T-cell (primary cell): Measurements from ENCODE around the gene SLC25A41. TPM values are rescaled to one million over a fixed set of nuclear protein-coding genes. Genes with fewer than 3 reads are reported as not detected.

Experiments
- ATAC-seq, 4 experiments: fragments of 200-7000 bp in 3 of 4; fragments of 150-1000 bp in 1 of 4; cut with Tn5 transposase; replicated peaks in 1 of 4; 1 replicate in 3 of 4; 2 replicates in 1 of 4; pipeline ENCODE4 v1.10.0; 2021; ENCODE audit warnings: moderate library complexity in 3 of 4, mild to moderate bottlenecking in 2 of 4, moderate number of reproducible peaks in 1 of 4
- CTCF ChIA-PET, 2 donors: fragments of 300-600 bp; sonication (Branson Sonifier 250); formaldehyde crosslinking; loops; one replicate each; lab custom pipeline; 2022; ENCODE audit warnings: antibody characterized with exemption in 2 of 2; lab: Charles Lee
- POLR2A ChIA-PET, 2 donors: fragments of 300-600 bp; sonication (Branson Sonifier 250); formaldehyde crosslinking; loops; one replicate each; lab custom pipeline; 2022; ENCODE audit warnings: antibody characterized with exemption in 2 of 2; lab: Charles Lee
- DNase-seq, 35 experiments: peaks; one replicate each; pipeline versions ENCODE4 v3.0.0 to v3.0.0-alpha.2; 2013 to 2023
- H3K27ac ChIP-seq: one replicate; pipeline ENCODE4 v1.5.1; 2013; ENCODE audit warnings: low read length
- H3K27me3 ChIP-seq, 2 experiments: replicated peaks in 1 of 2; 1 replicate in 1 of 2; 2 replicates in 1 of 2; pipeline versions ENCODE4 v1.6.1 to v1.7.0; 2013; ENCODE audit warnings: low read length in 1 of 2, mixed read lengths in 1 of 2; ENCODE audit not compliant: control insufficient read depth in 2 of 2, insufficient read depth in 2 of 2; ENCODE audit errors: extremely low read depth in 1 of 2
- H3K36me3 ChIP-seq, 2 donors: 1 replicate in 1 of 2; 2 replicates in 1 of 2; pipeline versions ENCODE4 v1.6.1 to v1.7.0; 2013; ENCODE audit warnings: low read length in 1 of 2; ENCODE audit not compliant: control insufficient read depth in 2 of 2, insufficient read depth in 1 of 2; ENCODE audit errors: extremely low read depth in 1 of 2
- H3K4me1 ChIP-seq, 2 experiments: 1 replicate in 1 of 2; 2 replicates in 1 of 2; pipeline versions ENCODE4 v1.6.1 to v1.7.0; 2013; ENCODE audit warnings: low read length in 2 of 2, mixed read lengths in 1 of 2; ENCODE audit not compliant: insufficient read depth in 2 of 2, control insufficient read depth in 1 of 2; ENCODE audit errors: extremely low read depth in 1 of 2
- H3K4me3 ChIP-seq, 2 donors: 1 replicate in 1 of 2; 2 replicates in 1 of 2; pipeline versions ENCODE4 v1.5.1 to v1.7.0; 2013; ENCODE audit warnings: mild to moderate bottlenecking in 2 of 2, low read length in 1 of 2, moderate library complexity in 1 of 2; ENCODE audit not compliant: control insufficient read depth in 1 of 2; ENCODE audit errors: extremely low read depth in 1 of 2
- H3K9me3 ChIP-seq: 2 replicates; pipeline ENCODE4 v1.7.0; 2013
- H3K27ac Mint-ChIP-seq, 2 donors: one replicate each; pipeline ENCODE4 v1.8.0; 2020 to 2021; ENCODE audit warnings: mild to moderate bottlenecking in 2 of 2, mixed read lengths in 2 of 2
- H3K27me3 Mint-ChIP-seq, 2 donors: one replicate each; pipeline ENCODE4 v1.8.0; 2021 to 2022; ENCODE audit warnings: mixed read lengths in 2 of 2
- H3K36me3 Mint-ChIP-seq: one replicate; pipeline ENCODE4 v1.8.0; 2021; ENCODE audit warnings: mixed read lengths
- H3K4me1 Mint-ChIP-seq, 3 donors: one replicate each; pipeline ENCODE4 v1.8.0; 2020 to 2022; ENCODE audit warnings: mixed read lengths in 3 of 3, mild to moderate bottlenecking in 1 of 3
- H3K4me3 Mint-ChIP-seq, 3 donors: one replicate each; pipeline ENCODE4 v1.8.0; 2020 to 2022; ENCODE audit warnings: mild to moderate bottlenecking in 3 of 3, mixed read lengths in 3 of 3, moderate library complexity in 3 of 3
- H3K9me3 Mint-ChIP-seq, 3 donors: one replicate each; pipeline ENCODE4 v1.8.0; 2020 to 2022; ENCODE audit warnings: mixed read lengths in 3 of 3
- WGBS: methylation state at CpG from one replicate; pipeline ENCODE4 v1.1.5; 2013; ENCODE audit warnings: missing lambda C conversion rate; ENCODE audit not compliant: insufficient coverage; 5-methylcytosine and 5-hydroxymethylcytosine counted together
- total RNA-seq, 35 experiments: library from RNA in 6 of 35; stranded (reverse) in 6 of 35; fragments of 120-200 nt in 1 of 35; gene quantifications; one replicate each; pipeline versions ENCODE4 v1.2.1 to v1.2.4 and lab custom pipeline; 2013 to 2026

Gene SLC25A41
- total RNA-seq, 5 donors from 2014 or later (not counting 1 experiment from before 2014, with no cell fraction given): 0.33 to 0.35 (median 0.33) TPM; not detected in 2

DNA sequence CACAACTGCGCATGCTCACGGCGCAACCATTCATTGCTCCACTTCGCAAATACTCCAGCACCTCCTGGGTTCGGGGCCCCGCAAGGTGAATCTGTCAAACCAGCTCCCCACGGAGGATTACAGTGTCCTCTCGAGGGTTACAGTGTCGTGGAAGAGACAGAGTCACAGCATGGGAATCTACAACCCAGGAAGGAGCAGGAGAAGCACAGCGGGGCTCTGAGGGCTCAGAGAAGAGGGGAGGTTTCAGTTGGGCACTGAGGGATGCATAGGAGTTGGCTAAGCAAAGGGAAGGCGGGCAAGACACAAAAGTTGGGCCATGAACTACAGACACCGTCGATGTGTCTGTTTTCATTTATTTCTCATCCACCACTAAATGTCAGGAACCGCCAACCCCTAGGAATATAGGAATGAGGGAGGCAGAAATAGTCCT, 39.6 kb downstream of the SLC25A41 start:
- Mint-ChIP-seq H3K36me3 (peaks cover 4% of the 10 kb centered on the region), H3K4me1 (peaks cover 24 to 32% (median 26%) of the 10 kb centered on the region in 3 donors), H3K4me3 (peak overlapping the region; percentile 87 to 96 (median 91)), H3K9me3 (no peaks in the 10 kb centered on the region), H3K27ac (peak overlapping the region; percentile 93), H3K27me3 (no peaks in the 10 kb centered on the region)
- ATAC-seq (no peak), DNase-seq (peak in 27 of 35 experiments; percentile 35 to 85 (median 61))
- peak overlapping the region; percentile 82 to 93 for H3K4me3 ChIP-seq
- H3K36me3 ChIP-seq: peaks cover 0 to 12% of the 10 kb centered on the region in 2 donors
- WGBS: 0% methylated on average over 3 of the region's 14 CpGs
- no peaks in the 10 kb centered on the region for H3K27me3 ChIP-seq
- CTCF ChIA-PET: no interaction called here
- H3K9me3 ChIP-seq: no peaks in the 10 kb centered on the region
- peak overlapping the region; percentile 94 for H3K27ac ChIP-seq
- H3K4me1 ChIP-seq: peaks cover 0 to 23% of the 10 kb centered on the region in 2 experiments
- POLR2A ChIA-PET: no interaction called here

DNA sequence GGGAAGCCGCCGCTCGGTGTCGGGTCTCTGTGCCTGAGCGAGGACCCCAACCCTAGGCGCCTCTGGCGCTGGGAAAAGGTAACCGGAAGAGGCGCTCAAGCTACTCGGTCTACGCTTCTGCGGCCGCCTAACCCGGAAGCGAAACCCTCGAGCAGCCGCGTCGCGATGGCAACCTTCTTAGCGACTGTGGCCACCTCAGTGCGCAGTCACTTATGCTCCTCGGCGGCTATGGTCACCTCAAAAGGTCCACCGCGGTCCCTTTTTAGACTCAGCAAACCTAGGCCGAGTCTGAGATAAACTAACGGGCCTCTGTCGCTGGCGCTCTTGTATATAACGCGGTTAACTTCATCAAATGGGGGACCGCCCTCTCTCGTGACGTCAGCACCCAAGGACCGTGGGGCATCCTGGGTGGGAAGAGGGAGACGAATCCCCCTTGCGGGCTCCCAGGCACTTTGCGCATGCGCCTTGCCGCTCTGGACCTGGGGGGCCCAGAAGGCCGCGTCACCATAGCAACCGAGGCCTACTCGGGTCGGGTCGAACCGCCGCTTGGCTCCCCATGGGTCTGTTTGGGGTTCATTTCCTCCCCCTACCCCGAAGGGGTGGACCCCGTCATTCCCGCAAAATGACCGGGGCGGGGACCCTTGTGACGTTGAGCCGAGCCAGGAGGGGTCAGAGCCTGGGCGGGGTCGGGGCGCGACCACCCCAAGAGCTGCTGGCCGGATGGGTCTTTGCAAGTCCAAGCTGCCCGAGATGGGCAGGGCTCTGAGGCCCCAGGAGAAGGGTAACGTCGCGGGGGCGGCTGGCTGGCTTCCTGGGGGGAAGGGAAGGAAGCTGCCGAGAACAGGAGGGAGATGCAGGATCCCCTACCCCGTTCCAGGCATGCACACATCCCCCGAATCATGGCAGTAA, 40.2 kb downstream of the SLC25A41 start, which contains the start of gene GTF2F1:
GTF2F1 (minus strand) TSS at position 91 of the 909 bp plus-strand sequence. CDS start 169 bp downstream, outside the sequence.
- Histone ChIP-seq H3K27ac (peak within 1 kb of the TSS; percentile 94), H3K9me3 (no peaks in the 10 kb centered on the region), H3K4me3 (peak within 1 kb of the TSS; percentile 82 to 93), H3K36me3 (peaks cover 3 to 19% of the 10 kb centered on the region in 2 donors), H3K4me1 (peaks cover 0 to 23% of the 10 kb centered on the region in 2 experiments), H3K27me3 (no peaks in the 10 kb centered on the region)
- ATAC-seq (peak; percentile 85 to 86 (median 86)), DNase-seq (peak; percentile 83 to 97 (median 91))
- Mint-ChIP-seq H3K36me3 (peaks cover 6% of the 10 kb centered on the region), H3K27me3 (no peaks in the 10 kb centered on the region), H3K4me3 (peak within 1 kb of the TSS; percentile 87 to 96 (median 91)), H3K27ac (peak within 1 kb of the TSS; percentile 93), H3K9me3 (no peaks in the 10 kb centered on the region), H3K4me1 (peaks cover 24 to 32% (median 27%) of the 10 kb centered on the region in 3 donors)
- ChIA-PET POLR2A (interaction anchor here in 1 of 2 donors (1.2 to 1.4 kb wide), 2 partner anchors 21 to 31 kb away, joined by 5 to 6 read pairs; partner anchors contain the start of genes ALKBH7 and KHSRP), CTCF (interaction anchor here in 1 of 2 donors (0.6 to 1.5 kb wide), 2 partner anchors 21 to 31 kb away, joined by 3 to 7 read pairs; partner anchors contain the start of genes ALKBH7 and KHSRP)
- under 1% methylated on average over 60 of the region's 69 CpGs for WGBS

DNA sequence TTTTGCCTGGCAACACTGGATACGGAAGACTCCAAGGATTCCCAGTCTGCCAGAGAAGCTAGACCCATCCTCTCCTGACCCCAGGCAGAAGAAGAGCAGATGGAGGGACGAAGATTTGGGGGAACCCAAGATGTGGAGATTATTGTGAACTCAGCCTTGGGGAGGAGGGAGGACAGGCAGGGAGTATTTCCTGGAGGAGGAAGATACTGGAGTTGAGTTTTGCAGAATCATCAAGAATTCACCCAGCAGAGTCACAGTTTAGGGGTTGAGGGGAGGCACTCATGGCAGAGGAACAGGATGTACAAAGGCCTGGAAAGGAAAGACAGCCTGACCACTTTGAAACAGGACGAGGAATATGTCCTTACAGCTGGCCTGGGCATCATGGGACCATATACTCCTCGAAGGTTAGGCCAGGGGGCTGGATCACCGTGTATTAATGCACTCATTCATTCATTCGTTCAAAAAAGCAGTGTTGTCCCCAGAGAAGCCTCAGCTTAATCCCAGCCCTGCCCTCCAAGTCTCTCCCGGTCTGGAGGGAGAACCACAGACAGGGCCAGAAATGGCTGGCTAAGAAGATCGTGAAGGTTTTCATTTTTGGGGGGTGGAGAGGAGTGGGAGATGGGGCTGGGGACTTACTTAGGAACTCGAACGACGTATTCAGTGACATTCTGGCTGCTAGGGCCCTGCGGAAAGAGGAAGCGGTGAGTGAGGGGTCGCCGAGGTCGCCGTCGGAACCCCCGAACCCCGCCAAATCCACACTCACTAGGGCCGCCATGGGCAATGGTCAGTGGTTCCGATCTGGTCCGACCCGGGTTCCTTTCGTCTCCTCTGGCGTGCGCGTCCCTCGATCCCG, 41.1 kb downstream of the SLC25A41 start:
- peak overlapping the region; percentile 93 for H3K27ac Mint-ChIP-seq
- no peaks in the 10 kb centered on the region for H3K27me3 ChIP-seq
- H3K9me3 ChIP-seq: no peaks in the 10 kb centered on the region
- no peak for ATAC-seq
- H3K4me3 ChIP-seq: peak overlapping the region; percentile 82 to 93
- H3K4me1 ChIP-seq: peaks cover 0 to 23% of the 10 kb centered on the region in 2 experiments
- WGBS: 3% methylated on average over 24 of the region's 30 CpGs
- peak in 1 of 35 experiments; percentile 28 for DNase-seq
- H3K27ac ChIP-seq: peak overlapping the region; percentile 94
- H3K36me3 Mint-ChIP-seq: peaks cover 10% of the 10 kb centered on the region
- CTCF ChIA-PET: interaction anchor here in 1 of 2 donors (0.6 to 1.5 kb wide), 2 partner anchors 20 to 32 kb away, joined by 3 to 7 read pairs; partner anchors contain the start of genes ALKBH7 and KHSRP
- H3K36me3 ChIP-seq: peaks cover 8 to 26% of the 10 kb centered on the region in 2 donors
- peak overlapping the region; percentile 87 to 96 (median 91) for H3K4me3 Mint-ChIP-seq
- POLR2A ChIA-PET: interaction anchor here in 1 of 2 donors (1.2 to 1.4 kb wide), 2 partner anchors 20 to 32 kb away, joined by 5 to 6 read pairs; partner anchors contain the start of genes ALKBH7 and KHSRP
- no peaks in the 10 kb centered on the region for H3K9me3 Mint-ChIP-seq
- H3K4me1 Mint-ChIP-seq: peaks cover 24 to 32% (median 28%) of the 10 kb centered on the region in 3 donors
- H3K27me3 Mint-ChIP-seq: no peaks in the 10 kb centered on the region

DNA sequence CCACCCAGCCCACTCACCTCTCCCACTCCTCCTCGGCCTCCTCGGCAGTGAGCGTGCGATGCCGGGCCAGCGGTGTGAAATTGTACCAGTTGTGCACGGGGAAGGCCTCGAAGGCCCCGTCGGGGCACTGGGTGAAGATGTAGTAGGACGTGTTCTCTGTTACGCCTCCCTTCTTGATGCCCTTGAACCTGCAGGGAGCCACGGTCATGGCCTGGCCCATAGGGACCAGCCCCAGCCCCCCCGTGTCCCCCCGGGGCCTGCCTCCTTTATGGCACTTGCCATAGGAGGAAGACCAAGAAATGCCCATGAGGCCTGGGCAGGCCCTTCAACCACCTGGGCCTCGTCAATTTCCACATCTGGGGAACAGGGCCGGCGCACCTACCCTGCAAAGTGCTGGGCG, 46.2 kb downstream of the SLC25A41 start:
- H3K36me3 Mint-ChIP-seq: peaks cover 30% of the 10 kb centered on the region
- Histone ChIP-seq H3K27me3 (no peaks in the 10 kb centered on the region), H3K9me3 (no peaks in the 10 kb centered on the region), H3K27ac (no peak overlapping the region), H3K36me3 (peaks cover 17 to 61% of the 10 kb centered on the region in 2 donors), H3K4me1 (peaks cover 0 to 9% of the 10 kb centered on the region in 2 experiments), H3K4me3 (no peak overlapping the region)
- H3K4me3 Mint-ChIP-seq: no peak overlapping the region
- no peak overlapping the region for H3K27ac Mint-ChIP-seq
- WGBS: 97% methylated on average over 16 of the region's 19 CpGs
- no peaks in the 10 kb centered on the region for H3K9me3 Mint-ChIP-seq
- DNase-seq: no peak
- peaks cover 12 to 18% (median 16%) of the 10 kb centered on the region in 3 donors for H3K4me1 Mint-ChIP-seq
- ChIA-PET POLR2A (interaction anchor here (0.6 kb wide), 2 partner anchors 9 to 110 kb away, joined by 3 read pairs; no protein-coding TSS in a partner anchor), CTCF (no interaction called here)
- no peak for ATAC-seq
- no peaks in the 10 kb centered on the region for H3K27me3 Mint-ChIP-seq

DNA sequence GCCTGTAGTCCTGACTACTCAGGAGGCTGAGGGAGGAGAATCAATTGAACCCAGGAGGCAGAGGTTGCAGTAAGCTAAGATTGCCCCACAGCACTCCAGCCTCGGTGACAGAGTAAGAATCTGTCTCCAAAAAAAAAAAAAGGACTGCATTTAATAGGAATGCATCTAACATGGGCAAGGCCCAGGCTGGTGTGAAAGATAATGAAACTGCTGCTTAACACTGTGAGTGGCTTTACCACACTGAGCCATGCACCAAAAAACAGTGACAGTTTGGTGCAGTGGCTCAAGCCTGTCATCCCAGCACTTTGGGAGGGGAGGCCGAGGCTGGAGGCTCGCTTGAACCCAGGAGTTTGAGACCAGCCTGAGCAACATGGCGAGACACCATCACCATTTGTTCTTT, 49.2 kb downstream of the SLC25A41 start:
- H3K4me1 ChIP-seq: no peaks in the 10 kb centered on the region
- no peak overlapping the region for H3K4me3 ChIP-seq
- no peaks in the 10 kb centered on the region for H3K27me3 ChIP-seq
- POLR2A ChIA-PET: no interaction called here
- H3K27ac ChIP-seq: no peak overlapping the region
- no peak overlapping the region for H3K27ac Mint-ChIP-seq
- no peak for DNase-seq
- peaks cover 29 to 81% of the 10 kb centered on the region in 2 donors for H3K36me3 ChIP-seq
- H3K36me3 Mint-ChIP-seq: peaks cover 48% of the 10 kb centered on the region
- H3K4me3 Mint-ChIP-seq: no peak overlapping the region
- CTCF ChIA-PET: no interaction called here
- no peak for ATAC-seq
- H3K9me3 Mint-ChIP-seq: no peaks in the 10 kb centered on the region
- no peaks in the 10 kb centered on the region for H3K9me3 ChIP-seq
- no CpG with 5 or more reads among the region's 4 CpGs for WGBS
- H3K27me3 Mint-ChIP-seq: no peaks in the 10 kb centered on the region
- peaks cover 0 to 3% (median 0%) of the 10 kb centered on the region in 3 donors for H3K4me1 Mint-ChIP-seq
